H1 (cell line): Measurements from ENCODE around the gene AGO3. TPM values are rescaled to one million over a fixed set of nuclear protein-coding genes. Genes with fewer than 3 reads are reported as not detected.

Experiments used
- CTCF ChIA-PET: fragments of 300-600 bp; sonication (Branson Sonifier 250); formaldehyde crosslinking; loops from one replicate; lab custom pipeline; 2021; ENCODE audit not compliant: partially characterized antibody; lab: Charles Lee
- POLR2A ChIA-PET: fragments of 300-600 bp; sonication (Branson Sonifier 250); formaldehyde crosslinking; loops from one replicate; lab custom pipeline; 2021; ENCODE audit warnings: inconsistent platforms; ENCODE audit not compliant: partially characterized antibody; lab: Charles Lee
- DNase-seq, 2 experiments: peaks; one replicate each; pipeline versions ENCODE4 v3.0.0 to v3.0.0-alpha.2; 2010 to 2022; ENCODE audit warnings: low spot score in 2 of 2, low read depth in 1 of 2, mixed read lengths in 1 of 2
- FAIRE-seq: peaks from 2 replicates; lab custom pipeline; 2011; peaks lifted over from hg19 to GRCh38; lab: Jason Lieb, UNC
- H2AFZ ChIP-seq: 2 replicates; pipeline ENCODE4 v1.8.1; 2012; ENCODE audit warnings: low read length, inconsistent platforms
- H2AK5ac ChIP-seq: 2 replicates; pipeline ENCODE4 v1.6.1; 2013; ENCODE audit warnings: low read depth, low read length
- H2BK120ac ChIP-seq: replicated peaks from 2 replicates; pipeline ENCODE3; 2013; ENCODE audit warnings: low read depth, low read length, inconsistent platforms
- H2BK12ac ChIP-seq: 2 replicates; pipeline ENCODE4 v1.6.1; 2013; ENCODE audit warnings: low read depth, low read length
- H2BK15ac ChIP-seq: 2 replicates; pipeline ENCODE4 v1.6.1; 2013; ENCODE audit warnings: low read length
- H2BK20ac ChIP-seq: 2 replicates; pipeline ENCODE4 v1.6.1; 2013; ENCODE audit warnings: low read length
- H2BK5ac ChIP-seq: 2 replicates; pipeline ENCODE4 v1.6.1; 2013; ENCODE audit warnings: low read depth, low read length
- H3K14ac ChIP-seq: 2 replicates; pipeline ENCODE4 v1.6.1; 2013; ENCODE audit warnings: inconsistent platforms; ENCODE audit not compliant: insufficient read length
- H3K18ac ChIP-seq: 2 replicates; pipeline ENCODE4 v1.6.1; 2013; ENCODE audit warnings: low read length; ENCODE audit errors: extremely low read depth
- H3K23ac ChIP-seq: 2 replicates; pipeline ENCODE4 v1.6.1; 2013; ENCODE audit warnings: inconsistent platforms; ENCODE audit not compliant: insufficient read length
- H3K23me2 ChIP-seq: 2 replicates; pipeline ENCODE4 v1.6.1; 2013; ENCODE audit warnings: low read depth, low read length
- H3K27ac ChIP-seq: 2 replicates; pipeline ENCODE4 v1.6.1; 2011; ENCODE audit warnings: low read depth, low read length, inconsistent platforms
- H3K27me3 ChIP-seq, 4 experiments: replicated peaks in 1 of 4; 1 replicate in 1 of 4; 2 replicates in 3 of 4; pipeline versions ENCODE4 v1.6.1 to v1.8.1; 2011 to 2013; ENCODE audit warnings: low read length in 3 of 4, mild to moderate bottlenecking in 3 of 4, inconsistent platforms in 2 of 4, mixed read lengths in 2 of 4, moderate library complexity in 1 of 4; ENCODE audit not compliant: control insufficient read depth in 3 of 4, insufficient read depth in 3 of 4; ENCODE audit errors: extremely low read depth in 1 of 4
- H3K36me3 ChIP-seq, 4 experiments: 2 replicates each; pipeline versions ENCODE4 v1.6.1 to v1.8.1; 2011 to 2013; ENCODE audit warnings: mild to moderate bottlenecking in 4 of 4, low read length in 3 of 4, moderate library complexity in 2 of 4, control low read depth in 1 of 4, inconsistent platforms in 1 of 4; ENCODE audit not compliant: insufficient read depth in 4 of 4, control insufficient read depth in 2 of 4
- H3K4ac ChIP-seq: replicated peaks from 2 replicates; pipeline ENCODE3; 2013; ENCODE audit warnings: low read length, low read depth, mixed read lengths, inconsistent platforms; ENCODE audit not compliant: insufficient read length
- H3K4me1 ChIP-seq, 4 experiments: replicated peaks in 1 of 4; 1 replicate in 1 of 4; 2 replicates in 3 of 4; pipeline versions ENCODE4 v1.6.1 to v1.8.1; 2011 to 2013; ENCODE audit warnings: low read length in 3 of 4, inconsistent platforms in 2 of 4, mixed read lengths in 1 of 4; ENCODE audit not compliant: insufficient read depth in 4 of 4, control insufficient read depth in 3 of 4
- H3K4me2 ChIP-seq, 2 experiments: 2 replicates each; pipeline versions ENCODE4 v1.6.1 to v1.8.1; 2011 to 2013; ENCODE audit warnings: low read depth in 2 of 2, low read length in 2 of 2, control low read depth in 1 of 2, inconsistent platforms in 1 of 2, mild to moderate bottlenecking in 1 of 2; ENCODE audit not compliant: insufficient read depth in 1 of 2
- H3K4me3 ChIP-seq, 4 experiments: fragments of 200-600, 300-600 bp in 1 of 4; sonication (generic), shearing (Covaris generic), sonication (Bioruptor Twin) in 1 of 4; 2 replicates each; pipeline versions ENCODE4 v1.5.1 to v1.8.1; 2011 to 2016; ENCODE audit warnings: low read length in 4 of 4, low read depth in 3 of 4, control low read depth in 2 of 4, inconsistent platforms in 2 of 4, mild to moderate bottlenecking in 2 of 4, mixed read lengths in 1 of 4, moderate library complexity in 1 of 4; ENCODE audit not compliant: insufficient read depth in 2 of 4; ENCODE audit errors: extremely low read depth in 1 of 4
- H3K56ac ChIP-seq: replicated peaks from 2 replicates; pipeline ENCODE3; 2013; ENCODE audit warnings: low read depth, mild to moderate bottlenecking, mixed read lengths, low read length, inconsistent platforms; ENCODE audit not compliant: insufficient read length
- H3K79me1 ChIP-seq: 2 replicates; pipeline ENCODE4 v1.6.1; 2013; ENCODE audit warnings: low read depth, low read length, control low read depth
- H3K79me2 ChIP-seq, 2 experiments: 2 replicates each; pipeline versions ENCODE4 v1.6.1 to v1.8.1; 2012 to 2013; ENCODE audit warnings: low read length in 2 of 2, mild to moderate bottlenecking in 2 of 2, inconsistent platforms in 1 of 2; ENCODE audit not compliant: insufficient read depth in 2 of 2, control insufficient read depth in 1 of 2
- H3K9ac ChIP-seq, 4 experiments: replicated peaks in 1 of 4; 1 replicate in 1 of 4; 2 replicates in 3 of 4; pipeline versions ENCODE4 v1.6.1 to v1.8.1; 2011 to 2013; ENCODE audit warnings: low read depth in 3 of 4, low read length in 3 of 4, control low read depth in 2 of 4, mild to moderate bottlenecking in 2 of 4, moderate library complexity in 2 of 4, inconsistent platforms in 1 of 4; ENCODE audit errors: extremely low read depth in 1 of 4
- H3K9me3 ChIP-seq, 2 experiments: 2 replicates each; pipeline versions ENCODE4 v1.6.1 to v1.8.1; 2012 to 2013; ENCODE audit warnings: mild to moderate bottlenecking in 2 of 2, moderate library complexity in 2 of 2, control low read depth in 1 of 2, inconsistent platforms in 1 of 2, low read depth in 1 of 2, low read length in 1 of 2, mixed read lengths in 1 of 2; ENCODE audit not compliant: insufficient read depth in 2 of 2
- H4K20me1 ChIP-seq, 2 experiments: replicated peaks in 1 of 2; 2 replicates each; pipeline versions ENCODE3 to v1.8.1; 2011 to 2013; ENCODE audit warnings: inconsistent platforms in 2 of 2, low read length in 2 of 2, mild to moderate bottlenecking in 1 of 2; ENCODE audit not compliant: insufficient read depth in 2 of 2, control insufficient read depth in 1 of 2
- H4K5ac ChIP-seq: 2 replicates; pipeline ENCODE4 v1.6.1; 2013; ENCODE audit warnings: low read length, low read depth, mixed read lengths, inconsistent platforms; ENCODE audit not compliant: insufficient read length
- H4K8ac ChIP-seq: 2 replicates; pipeline ENCODE4 v1.8.0; 2013; ENCODE audit warnings: mild to moderate bottlenecking, moderate library complexity, low read length, inconsistent platforms; ENCODE audit not compliant: insufficient read depth; ENCODE audit errors: extremely low read depth
- H4K91ac ChIP-seq: replicated peaks from 2 replicates; pipeline ENCODE3; 2013; ENCODE audit warnings: low read length, mixed read lengths, inconsistent platforms; ENCODE audit not compliant: insufficient read length
- ASH2L ChIP-seq: fragments of 200-600, 300-600 bp; sonication (generic); IDR thresholded peaks from one replicate; pipeline ENCODE4 v1.7.1; 2017; ENCODE audit warnings: low read length
- ATF2 ChIP-seq: IDR thresholded peaks from 2 replicates; pipeline ENCODE4 v1.6.1; 2012; ENCODE audit warnings: low read length, inconsistent platforms
- BACH1 ChIP-seq: IDR thresholded peaks from 2 replicates; pipeline ENCODE4 v1.6.1; 2012; ENCODE audit warnings: low read length, improper control_type of control experiment
- CHD1 ChIP-seq: IDR thresholded peaks from 2 replicates; pipeline ENCODE4 v1.6.1; 2012; ENCODE audit warnings: low read depth, low read length, improper control_type of control experiment
- EP300 ChIP-seq, 2 experiments: IDR thresholded peaks; 1 replicate in 1 of 2; 2 replicates in 1 of 2; pipeline ENCODE4 v1.6.1; 2011 to 2012; ENCODE audit warnings: low read depth in 2 of 2, low read length in 2 of 2, mild to moderate bottlenecking in 2 of 2, borderline replicate concordance in 1 of 2, inconsistent platforms in 1 of 2, moderate library complexity in 1 of 2
- JUND ChIP-seq: IDR thresholded peaks from 2 replicates; pipeline ENCODE4 v1.6.1; 2011; ENCODE audit warnings: mild to moderate bottlenecking, improper control_type of control experiment, low read length
- SIX5 ChIP-seq: IDR thresholded peaks from 2 replicates; pipeline ENCODE4 v1.6.1; 2011; ENCODE audit warnings: mild to moderate bottlenecking, low read depth, low read length
- SP1 ChIP-seq: IDR thresholded peaks from 2 replicates; pipeline ENCODE4 v1.6.1; 2011; ENCODE audit warnings: low read depth, low read length
- TBP ChIP-seq: IDR thresholded peaks from 2 replicates; pipeline ENCODE4 v1.6.1; 2011; ENCODE audit warnings: low read depth, low read length, improper control_type of control experiment
- TEAD4 ChIP-seq: IDR thresholded peaks from 2 replicates; pipeline ENCODE4 v1.6.1; 2012; ENCODE audit warnings: low read depth, low read length, inconsistent platforms, mixed read lengths
- ZNF274 ChIP-seq: IDR thresholded peaks from 2 replicates; pipeline ENCODE4 v1.7.0; 2012; ENCODE audit warnings: low read length, borderline replicate concordance; ENCODE audit errors: extremely low read depth
- WGBS, 2 experiments: shearing (Covaris generic) in 1 of 2; methylation state at CpG; one replicate each; pipeline versions ENCODE4 v1.1.6 to v1.1.7; 2013 to 2015; ENCODE audit warnings: low lambda C conversion rate in 2 of 2, mixed read lengths in 2 of 2, inconsistent platforms in 1 of 2, low coverage in 1 of 2, missing lambda C conversion rate in 1 of 2; ENCODE audit not compliant: insufficient replicate concordance in 2 of 2, insufficient coverage in 1 of 2, insufficient read length in 1 of 2; ENCODE audit errors: extremely low coverage in 1 of 2, missing lambda C conversion rate in 1 of 2; 5-methylcytosine and 5-hydroxymethylcytosine counted together
- polyA plus RNA-seq, 7 experiments: library from polyadenylated mRNA; depleted of rRNA in 3 of 7; stranded (reverse) in 5 of 7; unstranded in 2 of 7; fragments of >200 nt in 5 of 7; fragments of 200-250 nt in 2 of 7; gene quantifications; 1 replicate in 5 of 7; 2 replicates in 1 of 7; 4 replicates in 1 of 7; pipeline versions ENCODE4 v1.2.1 to v1.2.3, GENCODE V29; 2011 to 2013; ENCODE audit warnings: missing spikeins in 2 of 7, mixed read lengths in 2 of 7
- total RNA-seq: library from RNA; stranded (reverse); fragmentation: NEBNext Ultra II Directional; extraction: Animal tissue kit (Norgen Biotek cat#: 25700); gene quantifications from 2 replicates; pipeline ENCODE4 v1.2.1, GENCODE V29; 2021

Gene AGO3
- total and polyA plus RNA-seq, 2 of the 8 experiments (the other 6 are each of a cell fraction or from before 2014, with no cell fraction given): 10.7 to 26.4 TPM

GRCh38 chr1:36070349-36070748 is 139.4 kb downstream of the AGO3 start:
- Histone ChIP-seq H3K79me1 (no peaks in the 10 kb centered on the region), H3K9me3 (no peaks in the 10 kb centered on the region), H3K4me1 (no peaks in the 10 kb centered on the region), H3K23ac (no peak overlapping the region), H3K27ac (no peak overlapping the region), H2AK5ac (no peak overlapping the region), H3K79me2 (no peaks in the 10 kb centered on the region), H2BK15ac (no peak overlapping the region), H4K91ac (no peak overlapping the region), H3K4me3 (no peak overlapping the region), H3K18ac (no peak overlapping the region), H4K5ac (no peak overlapping the region), H2BK12ac (no peak overlapping the region), H3K9ac (no peak overlapping the region), H3K36me3 (no peaks in the 10 kb centered on the region), H3K56ac (no peak overlapping the region), H2AFZ (no peak overlapping the region), H3K4ac (no peak overlapping the region), H2BK120ac (no peak overlapping the region), H3K14ac (no peak overlapping the region), H3K4me2 (no peak overlapping the region), H3K27me3 (no peaks in the 10 kb centered on the region), H3K23me2 (no peaks in the 10 kb centered on the region), H4K20me1 (no peaks in the 10 kb centered on the region), H4K8ac (no peak overlapping the region), H2BK5ac (no peak overlapping the region), H2BK20ac (no peak overlapping the region)
- FAIRE-seq (peak; percentile 28), DNase-seq (no peak)
- ChIA-PET CTCF (interaction anchor here (1.0 kb wide), 1 partner anchor 31 kb away, joined by 3 read pairs; no protein-coding TSS in a partner anchor), POLR2A (interaction anchor here (1.6 kb wide), 1 partner anchor 16 kb away, joined by 4 read pairs; no protein-coding TSS in a partner anchor)
- TF ChIP-seq JUND (peak; percentile 85), BACH1 (no peak), ZNF274 (no peak), SP1 (no peak), TEAD4 (no peak), SIX5 (no peak), ASH2L (no peak), ATF2 (no peak), CHD1 (peak; percentile 86), EP300 (IDR thresholded peaks at IDR 0.05; ENCODE audit: borderline replicate concordance in 1 of 2, low read depth in 2 of 2, low read length in 2 of 2) (peak in 1 of 2 experiments; percentile 89; a peak in 2 of 3 replicates), TBP (no peak)
- WGBS, 2 experiments: 66% methylated on average over 2 of the region's 2 CpGs; no CpG with 5 or more reads in 1 of the 2 experiments
